H9 (cell line): ENCODE results near the gene NAIF1. TPM values are rescaled to one million over a fixed set of nuclear protein-coding genes. Genes with fewer than 3 reads are reported as not detected.
"Not testable (repeated sequence)": the region's sequence is repeated elsewhere in the genome, so short reads cannot be mapped to it uniquely, and the experiment has no call there.

Experiments
- DNase-seq: peaks from one replicate; pipeline ENCODE4 v3.0.0-alpha.2; 2017
- H2AFZ ChIP-seq: one replicate; pipeline ENCODE4 v1.6.1; 2013; ENCODE audit warnings: mild to moderate bottlenecking, low read length, control low read depth, moderate library complexity
- H2AK5ac ChIP-seq: 2 replicates; pipeline ENCODE4 v1.6.1; 2013; ENCODE audit warnings: low read length, control low read depth, mixed read lengths; ENCODE audit not compliant: insufficient read length
- H2BK120ac ChIP-seq: one replicate; pipeline ENCODE4 v1.6.1; 2013; ENCODE audit warnings: low read depth, mild to moderate bottlenecking, low read length, control low read depth, inconsistent platforms; ENCODE audit not compliant: poor library complexity, severe bottlenecking
- H2BK12ac ChIP-seq: 2 replicates; pipeline ENCODE4 v1.6.1; 2013; ENCODE audit warnings: low read length, control low read depth, mixed read lengths, low read depth; ENCODE audit not compliant: insufficient read length
- H2BK15ac ChIP-seq: 2 replicates; pipeline ENCODE4 v1.6.1; 2013; ENCODE audit warnings: low read depth, low read length, control low read depth
- H2BK20ac ChIP-seq: one replicate; pipeline ENCODE4 v1.6.1; 2013; ENCODE audit warnings: low read depth, mild to moderate bottlenecking, low read length, control low read depth, inconsistent platforms; ENCODE audit not compliant: poor library complexity, severe bottlenecking
- H2BK5ac ChIP-seq: 2 replicates; pipeline ENCODE4 v1.6.1; 2013; ENCODE audit warnings: low read length, control low read depth, mixed read lengths; ENCODE audit not compliant: insufficient read length
- H3K14ac ChIP-seq: 2 replicates; pipeline ENCODE4 v1.6.1; 2013; ENCODE audit warnings: low read length, control low read depth; ENCODE audit not compliant: insufficient read depth
- H3K18ac ChIP-seq: 2 replicates; pipeline ENCODE4 v1.6.1; 2013; ENCODE audit warnings: low read depth, mild to moderate bottlenecking, mixed read lengths, low read length, control low read depth; ENCODE audit not compliant: insufficient read length
- H3K23ac ChIP-seq: 2 replicates; pipeline ENCODE4 v1.6.1; 2013; ENCODE audit warnings: low read length, control low read depth, mixed read lengths, low read depth; ENCODE audit not compliant: insufficient read length
- H3K23me2 ChIP-seq: 2 replicates; pipeline ENCODE4 v1.6.1; 2013; ENCODE audit warnings: low read depth, mild to moderate bottlenecking, mixed read lengths, low read length, control low read depth; ENCODE audit not compliant: insufficient read length, poor library complexity, severe bottlenecking
- H3K27ac ChIP-seq: 2 replicates; pipeline ENCODE4 v1.5.1; 2013; ENCODE audit warnings: low read length, control low read depth, mixed read lengths, low read depth; ENCODE audit not compliant: insufficient read length
- H3K27me3 ChIP-seq: 2 replicates; pipeline ENCODE4 v1.6.1; 2013; ENCODE audit warnings: low read length, control low read depth, inconsistent platforms; ENCODE audit not compliant: insufficient read depth
- H3K4ac ChIP-seq: 2 replicates; pipeline ENCODE4 v1.6.1; 2013; ENCODE audit warnings: low read depth, mild to moderate bottlenecking, control low read depth, inconsistent platforms, low read length, moderate library complexity
- H3K4me1 ChIP-seq: 2 replicates; pipeline ENCODE4 v1.6.1; 2013; ENCODE audit warnings: low read length, control low read depth, inconsistent platforms; ENCODE audit not compliant: insufficient read depth
- H3K4me2 ChIP-seq: 2 replicates; pipeline ENCODE4 v1.6.1; 2013; ENCODE audit warnings: low read length, control low read depth, mixed read lengths; ENCODE audit not compliant: insufficient read length, insufficient read depth
- H3K56ac ChIP-seq: 2 replicates; pipeline ENCODE4 v1.6.1; 2013; ENCODE audit warnings: low read depth, mild to moderate bottlenecking, mixed read lengths, low read length, control low read depth; ENCODE audit not compliant: insufficient read length
- H3K79me1 ChIP-seq: 2 replicates; pipeline ENCODE4 v1.6.1; 2013; ENCODE audit warnings: low read depth, mild to moderate bottlenecking, moderate library complexity, low read length, control low read depth, inconsistent platforms; ENCODE audit not compliant: insufficient read depth, poor library complexity, severe bottlenecking
- H3K79me2 ChIP-seq: 2 replicates; pipeline ENCODE4 v1.6.1; 2013; ENCODE audit warnings: low read length, control low read depth, inconsistent platforms; ENCODE audit not compliant: insufficient read depth
- H3K9ac ChIP-seq: 2 replicates; pipeline ENCODE4 v1.6.1; 2013; ENCODE audit warnings: low read length, control low read depth, mixed read lengths; ENCODE audit not compliant: insufficient read length; ENCODE audit errors: extremely low read depth
- H3K9me3 ChIP-seq: one replicate; pipeline ENCODE4 v1.6.1; 2013; ENCODE audit warnings: low read depth, low read length, inconsistent platforms; ENCODE audit not compliant: control insufficient read depth
- H3T11ph ChIP-seq: one replicate; pipeline ENCODE4 v1.6.1; 2013; ENCODE audit warnings: mild to moderate bottlenecking, low read length, control low read depth, inconsistent platforms
- H4K20me1 ChIP-seq: one replicate; pipeline ENCODE4 v1.6.1; 2013; ENCODE audit not compliant: control insufficient read depth, insufficient read length, insufficient read depth
- H4K5ac ChIP-seq: 2 replicates; pipeline ENCODE4 v1.6.1; 2013; ENCODE audit warnings: low read depth, mild to moderate bottlenecking, mixed read lengths, low read length, control low read depth; ENCODE audit not compliant: insufficient read length
- H4K8ac ChIP-seq: replicated peaks from 2 replicates; pipeline ENCODE4 v1.6.1; 2013; ENCODE audit warnings: low read length, control low read depth, mixed read lengths, low read depth; ENCODE audit not compliant: insufficient read length
- H4K91ac ChIP-seq: 2 replicates; pipeline ENCODE4 v1.6.1; 2013; ENCODE audit warnings: low read depth, mild to moderate bottlenecking, moderate library complexity, mixed read lengths, low read length, control low read depth; ENCODE audit not compliant: insufficient read length
- H3K27ac Mint-ChIP-seq, 3 experiments: 2 replicates in 2 of 3; 3 replicates in 1 of 3; pipeline ENCODE4 v1.8.0; 2020 to 2021; ENCODE audit warnings: mixed read lengths in 3 of 3, mild to moderate bottlenecking in 1 of 3, moderate library complexity in 1 of 3
- H3K27me3 Mint-ChIP-seq: 2 replicates; pipeline ENCODE4 v1.8.0; 2021; ENCODE audit warnings: low read depth, mild to moderate bottlenecking, moderate library complexity, mixed read lengths
- H3K36me3 Mint-ChIP-seq, 3 experiments: 2 replicates in 2 of 3; 3 replicates in 1 of 3; pipeline ENCODE4 v1.8.0; 2020 to 2021; ENCODE audit warnings: low read depth in 3 of 3, mixed read lengths in 3 of 3; ENCODE audit not compliant: insufficient read depth in 1 of 3
- H3K4me1 Mint-ChIP-seq, 2 experiments: 2 replicates each; pipeline ENCODE4 v1.8.0; 2020; ENCODE audit warnings: mixed read lengths in 2 of 2
- H3K4me3 Mint-ChIP-seq, 2 experiments: 2 replicates in 1 of 2; 3 replicates in 1 of 2; pipeline ENCODE4 v1.8.0; 2020 to 2021; ENCODE audit warnings: mild to moderate bottlenecking in 2 of 2, mixed read lengths in 2 of 2, moderate library complexity in 1 of 2
- H3K9me3 Mint-ChIP-seq, 2 experiments: 2 replicates in 1 of 2; 3 replicates in 1 of 2; pipeline ENCODE4 v1.8.0; 2020; ENCODE audit warnings: mild to moderate bottlenecking in 2 of 2, mixed read lengths in 2 of 2, moderate library complexity in 1 of 2
- CTCF ChIP-seq: fragments of 200-600 bp; sonication (generic); conservative IDR thresholded peaks from 3 replicates; pipeline ENCODE4 v1.8.0; 2021; ENCODE audit warnings: antibody characterized with exemption, mild to moderate bottlenecking
- WGBS: extraction: QIAGEN DNeasy Blood & Tissue Kit; methylation state at CpG from one replicate; pipeline ENCODE4 v1.1.7; 2013; ENCODE audit warnings: missing lambda C conversion rate, low lambda C conversion rate, mixed read lengths; ENCODE audit not compliant: insufficient read length; ENCODE audit errors: extremely low coverage; 5-methylcytosine and 5-hydroxymethylcytosine counted together
- total RNA-seq: library from RNA; stranded (reverse); gene quantifications from 2 replicates; pipeline ENCODE4 v1.2.1, GENCODE V29; 2021

NAIF1 gene
- total RNA-seq, 1 experiment from 2014 or later: 6.3 TPM

GRCh38 chr9:128045831-128046230, 21.3 kb downstream of the NAIF1 start:
- no peak overlapping the region for H2BK20ac ChIP-seq
- no peak overlapping the region for H3K4ac ChIP-seq
- H2BK5ac ChIP-seq: no peak overlapping the region
- H3K4me1 ChIP-seq: no peaks in the 10 kb centered on the region
- H3K36me3 Mint-ChIP-seq: no peaks in the 10 kb centered on the region
- no peak overlapping the region for H3K4me3 Mint-ChIP-seq
- no peak overlapping the region for H3K23ac ChIP-seq
- no peaks in the 10 kb centered on the region for H3K23me2 ChIP-seq
- no peak overlapping the region for H3K9ac ChIP-seq
- H3K4me1 Mint-ChIP-seq: peaks cover 0 to 11% of the 10 kb centered on the region in 2 experiments; a peak in 3 of 4 replicates
- no peak overlapping the region for H2BK15ac ChIP-seq
- H3K14ac ChIP-seq: no peak overlapping the region
- no peak overlapping the region for H2BK12ac ChIP-seq
- no peaks in the 10 kb centered on the region for H3K79me2 ChIP-seq
- no peak overlapping the region for H4K5ac ChIP-seq
- H2BK120ac ChIP-seq: no peak overlapping the region
- no peak overlapping the region for H4K8ac ChIP-seq
- H3K9me3 ChIP-seq: no peaks in the 10 kb centered on the region
- no peak overlapping the region for H2AFZ ChIP-seq
- peaks cover 5% of the 10 kb centered on the region for H3K27me3 Mint-ChIP-seq
- H4K91ac ChIP-seq: no peak overlapping the region
- no CpG with 5 or more reads among the region's 1 CpG for WGBS
- no peaks in the 10 kb centered on the region; a peak in 1 of 5 replicates for H3K9me3 Mint-ChIP-seq
- no peaks in the 10 kb centered on the region for H3K27me3 ChIP-seq
- no peak for TF ChIP-seq CTCF
- no peak overlapping the region for H3K4me2 ChIP-seq
- H2AK5ac ChIP-seq: no peak overlapping the region
- H3K79me1 ChIP-seq: no peaks in the 10 kb centered on the region
- no peak overlapping the region for H3K27ac ChIP-seq
- H3K27ac Mint-ChIP-seq: no peak overlapping the region
- no peaks in the 10 kb centered on the region for H4K20me1 ChIP-seq
- no peak overlapping the region for H3T11ph ChIP-seq
- DNase-seq: no peak
- no peak overlapping the region for H3K18ac ChIP-seq
- no peak overlapping the region for H3K56ac ChIP-seq

- not testable (repeated sequence) for DNase-seq, H3K56ac ChIP-seq
Observed at GRCh38 chr9:128045409-128045808, 21.7 kb downstream of the NAIF1 start.

More at GRCh38 chr9:128045409-128045808, 21.7 kb downstream of the NAIF1 start:
- not testable (repeated sequence) for H3K4me1 ChIP-seq, H3K4me3 Mint-ChIP-seq, H3K27me3 ChIP-seq, H2BK120ac ChIP-seq, H3K27me3 Mint-ChIP-seq, H3K27ac ChIP-seq, H3K23me2 ChIP-seq, H4K8ac ChIP-seq, H3T11ph ChIP-seq, H3K79me2 ChIP-seq, H4K20me1 ChIP-seq, H4K91ac ChIP-seq, H3K36me3 Mint-ChIP-seq, H4K5ac ChIP-seq, H3K18ac ChIP-seq, H2BK15ac ChIP-seq, H3K9me3 ChIP-seq, H3K9ac ChIP-seq, H3K4ac ChIP-seq, H2BK5ac ChIP-seq, H3K4me2 ChIP-seq, H3K14ac ChIP-seq, H3K27ac Mint-ChIP-seq, H3K23ac ChIP-seq, H3K9me3 Mint-ChIP-seq, H3K79me1 ChIP-seq, H2BK20ac ChIP-seq, H2AK5ac ChIP-seq, H2BK12ac ChIP-seq, H2AFZ ChIP-seq
- H3K4me1 Mint-ChIP-seq: peaks cover 0 to 11% of the 10 kb centered on the region in 2 experiments; a peak in 3 of 4 replicates
- WGBS: no CpG with 5 or more reads among the region's 6 CpGs
